Common myeloid progenitor, CD34-positive (primary cell): ENCODE results near the gene CD46.
"Not testable (repeated sequence)": the region's sequence is repeated elsewhere in the genome, so short reads cannot be mapped to it uniquely, and the experiment has no call there.

Source experiments
- CTCF ChIA-PET: fragments of 350-600 bp; sonication (Branson Sonifier 250); formaldehyde crosslinking; loops from one replicate; lab custom pipeline; 2021; ENCODE audit warnings: antibody characterized with exemption; lab: Charles Lee
- POLR2A ChIA-PET: fragments of 350-600 bp; sonication (Branson Sonifier 250); formaldehyde crosslinking; loops from one replicate; lab custom pipeline; 2021; ENCODE audit warnings: antibody characterized with exemption; lab: Charles Lee
- DNase-seq, 3 donors: peaks; one replicate each; pipeline versions ENCODE4 v3.0.0 to v3.0.0-alpha.2; 2013
- H3K27ac ChIP-seq, 2 experiments: 1 replicate in 1 of 2; 2 replicates in 1 of 2; pipeline ENCODE4 v1.7.0; 2013; ENCODE audit warnings: inconsistent platforms in 2 of 2, low read length in 2 of 2, mild to moderate bottlenecking in 2 of 2, low read depth in 1 of 2, moderate library complexity in 1 of 2; ENCODE audit not compliant: severe bottlenecking in 2 of 2, insufficient read depth in 1 of 2, poor library complexity in 1 of 2
- H3K27me3 ChIP-seq, 5 experiments: replicated peaks in 2 of 5; 1 replicate in 3 of 5; 2 replicates in 2 of 5; pipeline versions ENCODE4 v1.6.1 to v1.7.0; 2013; ENCODE audit warnings: low read length in 4 of 5, mild to moderate bottlenecking in 2 of 5, moderate library complexity in 2 of 5, inconsistent platforms in 1 of 5; ENCODE audit not compliant: insufficient read depth in 5 of 5, control insufficient read depth in 4 of 5
- H3K36me3 ChIP-seq, 4 experiments: 1 replicate in 2 of 4; 2 replicates in 2 of 4; pipeline versions ENCODE4 v1.6.1 to v1.7.0; 2013; ENCODE audit warnings: low read length in 3 of 4, control low read depth in 1 of 4, mild to moderate bottlenecking in 1 of 4; ENCODE audit not compliant: control insufficient read depth in 4 of 4, insufficient read depth in 4 of 4
- H3K4me1 ChIP-seq, 4 experiments: 1 replicate in 3 of 4; 2 replicates in 1 of 4; pipeline versions ENCODE4 v1.6.1 to v1.7.1; 2013; ENCODE audit warnings: low read length in 3 of 4, mild to moderate bottlenecking in 3 of 4, control low read depth in 1 of 4, inconsistent platforms in 1 of 4, moderate library complexity in 1 of 4; ENCODE audit not compliant: control insufficient read depth in 4 of 4, insufficient read depth in 4 of 4; ENCODE audit errors: control extremely low read depth in 1 of 4
- H3K4me3 ChIP-seq, 7 experiments: 1 replicate in 4 of 7; 2 replicates in 3 of 7; pipeline versions ENCODE4 v1.5.1 to v1.7.0; 2013; ENCODE audit warnings: mild to moderate bottlenecking in 7 of 7, low read length in 6 of 7, moderate library complexity in 6 of 7, inconsistent platforms in 2 of 7, low read depth in 2 of 7, control low read depth in 1 of 7; ENCODE audit not compliant: insufficient read depth in 4 of 7, control insufficient read depth in 1 of 7; ENCODE audit errors: extremely low read depth in 1 of 7
- H3K9me3 ChIP-seq, 5 experiments: 1 replicate in 4 of 5; 2 replicates in 1 of 5; pipeline versions ENCODE4 v1.6.1 to v1.7.1; 2013; ENCODE audit warnings: low read length in 4 of 5, mild to moderate bottlenecking in 2 of 5, inconsistent platforms in 1 of 5, low read depth in 1 of 5, moderate library complexity in 1 of 5; ENCODE audit not compliant: control insufficient read depth in 4 of 5, insufficient read depth in 2 of 5; ENCODE audit errors: control extremely low read depth in 1 of 5
- WGBS: methylation state at CpG from one replicate; pipeline ENCODE4 v1.1.5; 2013; ENCODE audit not compliant: insufficient coverage; 5-methylcytosine and 5-hydroxymethylcytosine counted together

CD46 gene

GRCh38 chr1:207762622-207763021 is 10.8 kb downstream of the CD46 start:
- no peak for DNase-seq
- WGBS: 97% methylated on average over 13 of the region's 13 CpGs

GRCh38 chr1:207763091-207763490 is 11.2 kb downstream of the CD46 start:
- H3K4me3 ChIP-seq: no peak overlapping the region
- WGBS: 97% methylated on average over 10 of the region's 10 CpGs
- ChIA-PET CTCF (interaction anchor here (1.0 to 1.1 kb wide), 3 partner anchors 13 to 41 kb away, joined by 3 read pairs; no protein-coding TSS in a partner anchor), POLR2A (interaction anchor here (0.7 kb wide), 1 partner anchor 9 kb away, joined by 5 read pairs; no protein-coding TSS in a partner anchor)
- no peaks in the 10 kb centered on the region for H3K4me1 ChIP-seq
- peaks cover 4 to 20% (median 12%) of the 10 kb centered on the region in 5 experiments for H3K9me3 ChIP-seq
- H3K36me3 ChIP-seq: peaks cover 31 to 87% (median 63%) of the 10 kb centered on the region in 4 experiments
- no peak for DNase-seq
- H3K27me3 ChIP-seq: no peaks in the 10 kb centered on the region
- no peak overlapping the region for H3K27ac ChIP-seq

More at GRCh38 chr1:207762622-207763021, 10.8 kb downstream of the CD46 start:
- ChIA-PET POLR2A (interaction anchor here (0.7 kb wide), 1 partner anchor 8 kb away, joined by 5 read pairs; no protein-coding TSS in a partner anchor), CTCF (interaction anchor here (1.0 to 1.1 kb wide), 2 partner anchors 34 to 41 kb away, joined by 3 read pairs; no protein-coding TSS in a partner anchor)
- Histone ChIP-seq H3K36me3 (peaks cover 34 to 88% (median 66%) of the 10 kb centered on the region in 4 experiments), H3K9me3 (peaks cover 4 to 20% (median 12%) of the 10 kb centered on the region in 5 experiments), H3K4me3 (no peak overlapping the region), H3K4me1 (no peaks in the 10 kb centered on the region), H3K27me3 (no peaks in the 10 kb centered on the region), H3K27ac (no peak overlapping the region)

GRCh38 chr1:207763972-207764371 is 12.1 kb downstream of the CD46 start:
- peaks cover 4 to 20% (median 12%) of the 10 kb centered on the region in 5 experiments for H3K9me3 ChIP-seq
- no peak for DNase-seq
- ChIA-PET POLR2A (no interaction called here), CTCF (interaction anchor here (1.1 kb wide), 1 partner anchor 12 kb away, joined by 3 read pairs; no protein-coding TSS in a partner anchor)
- H3K4me3 ChIP-seq: no peak overlapping the region
- no peaks in the 10 kb centered on the region for H3K27me3 ChIP-seq
- peaks cover 29 to 89% (median 62%) of the 10 kb centered on the region in 4 experiments for H3K36me3 ChIP-seq
- 93% methylated on average over 9 of the region's 9 CpGs for WGBS
- no peak overlapping the region for H3K27ac ChIP-seq
- no peaks in the 10 kb centered on the region for H3K4me1 ChIP-seq

GRCh38 chr1:207766569-207766968 is 14.7 kb downstream of the CD46 start:
- Histone ChIP-seq H3K4me1 (no peaks in the 10 kb centered on the region), H3K36me3 (peaks cover 28 to 79% (median 59%) of the 10 kb centered on the region in 4 experiments), H3K4me3 (no peak overlapping the region), H3K27ac (no peak overlapping the region), H3K27me3 (no peaks in the 10 kb centered on the region), H3K9me3 (peaks cover 4 to 22% (median 12%) of the 10 kb centered on the region in 5 experiments)
- ChIA-PET POLR2A (no interaction called here), CTCF (no interaction called here)
- 20% methylated on average over 1 of the region's 1 CpG for WGBS
- DNase-seq: peak in 1 of 3 donors; percentile 27

DNA sequence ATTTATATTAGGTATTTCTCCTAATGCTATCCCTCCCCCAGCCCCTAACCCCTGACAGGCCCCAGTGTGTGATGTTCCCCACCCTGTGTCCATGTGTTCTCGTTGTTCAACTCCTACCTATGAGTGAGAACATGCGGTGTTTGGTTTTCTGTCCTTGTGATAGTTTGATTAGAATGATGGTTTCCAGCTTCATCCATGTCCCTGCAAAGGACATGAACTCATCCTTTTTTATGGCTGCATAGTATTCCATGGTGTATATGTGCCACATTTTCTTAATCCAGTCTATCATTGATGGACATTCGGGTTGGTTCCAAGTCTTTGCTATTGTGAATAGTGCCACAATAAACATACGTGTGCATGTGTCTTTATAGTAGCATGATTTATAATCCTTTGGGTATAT is 18.7 kb downstream of the CD46 start:
- peaks cover 17 to 59% (median 36%) of the 10 kb centered on the region in 4 experiments for H3K36me3 ChIP-seq
- CTCF ChIA-PET: not testable (repeated sequence)

DNA sequence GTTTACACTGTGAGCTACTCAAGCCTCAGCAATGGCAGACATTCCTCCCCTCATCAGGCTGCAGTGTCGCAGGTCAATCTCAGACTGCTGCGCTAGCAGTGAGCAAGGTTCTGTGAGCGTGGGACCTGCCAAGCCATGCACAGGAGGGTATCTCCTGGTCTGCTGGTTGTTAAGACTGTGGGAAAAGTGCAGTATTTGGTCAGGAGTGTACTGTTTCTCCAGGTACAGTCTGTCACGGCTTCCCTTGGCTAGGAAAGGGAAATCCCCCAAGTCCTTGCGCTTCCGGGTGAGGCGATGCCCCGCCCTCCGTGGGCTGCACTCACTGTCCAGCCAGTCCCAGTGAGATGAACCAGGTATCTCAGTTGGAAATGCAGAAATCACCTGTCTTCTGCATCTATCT is 24.2 kb downstream of the CD46 start:
- H3K4me3 ChIP-seq, H3K27ac ChIP-seq, DNase-seq, H3K27me3 ChIP-seq, H3K4me1 ChIP-seq, POLR2A ChIA-PET: not testable (repeated sequence)
- CTCF ChIA-PET: interaction anchor here (0.6 to 3.0 kb wide), 5 partner anchors 13 to 54 kb away, joined by 3 to 7 read pairs (median 4); no protein-coding TSS in a partner anchor
- peaks cover 14 to 68% (median 26%) of the 10 kb centered on the region in 4 experiments for H3K36me3 ChIP-seq
- WGBS: 92% methylated on average over 8 of the region's 9 CpGs
- H3K9me3 ChIP-seq: peaks cover 1 to 35% (median 10%) of the 10 kb centered on the region in 5 experiments

More for the DNA sequence above, 18.7 kb downstream of the CD46 start:
- H3K27ac ChIP-seq, DNase-seq, H3K4me1 ChIP-seq, POLR2A ChIA-PET, H3K27me3 ChIP-seq, H3K4me3 ChIP-seq: not testable (repeated sequence)
- WGBS: no CpG with 5 or more reads among the region's 4 CpGs
- peaks cover 0 to 17% (median under 1%) of the 10 kb centered on the region in 5 experiments for H3K9me3 ChIP-seq

- H3K4me3 ChIP-seq, H3K4me1 ChIP-seq, POLR2A ChIA-PET, H3K27me3 ChIP-seq, DNase-seq, H3K27ac ChIP-seq: not testable (repeated sequence)
- peaks cover 1 to 33% (median 10%) of the 10 kb centered on the region in 5 experiments for H3K9me3 ChIP-seq
- peaks cover 14 to 66% (median 27%) of the 10 kb centered on the region in 4 experiments for H3K36me3 ChIP-seq
- 100% methylated on average over 1 of the region's 7 CpGs for whole genome bisulfite sequencing
- CTCF ChIA-PET: interaction anchor here (1.0 to 3.0 kb wide), 2 partner anchors 10 to 13 kb away, joined by 3 to 7 read pairs; no protein-coding TSS in a partner anchor
Measured at GRCh38 chr1:207777412-207777811, 25.6 kb downstream of the CD46 start.
